HG03039 (cell line): Measurements from ENCODE around the gene HHIPL2.
"Not testable (repeated sequence)": the region's sequence is repeated elsewhere in the genome, so short reads cannot be mapped to it uniquely, and the experiment has no call there.

Experiments
- ATAC-seq: cut with Tn5 transposase; IDR thresholded peaks from one replicate; pipeline ENCODE4 v1.9.1; 2021; ENCODE audit warnings: mild to moderate bottlenecking, moderate library complexity; ENCODE audit not compliant: unreplicated experiment

The HHIPL2 gene

DNA sequence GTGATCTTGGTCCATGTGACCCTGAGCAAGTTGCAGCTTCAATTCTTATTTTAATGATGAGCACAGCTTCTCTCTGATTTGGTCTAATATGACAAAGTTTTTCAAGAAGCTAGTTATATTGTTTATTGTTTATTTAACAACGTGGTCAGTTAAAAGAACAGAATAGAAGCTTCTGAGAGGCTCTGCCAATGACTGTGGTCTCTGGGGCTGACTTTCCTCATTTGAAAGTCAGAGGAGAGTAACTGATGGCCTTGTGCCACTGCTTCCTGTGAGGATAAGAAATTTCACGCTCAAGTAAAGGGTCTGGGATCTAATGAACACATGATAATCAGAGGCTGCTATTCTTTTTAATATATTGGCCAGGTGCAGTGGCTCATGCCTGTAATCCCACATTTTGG, 7.3 kb downstream of the HHIPL2 start:
- no peak for ATAC-seq

DNA sequence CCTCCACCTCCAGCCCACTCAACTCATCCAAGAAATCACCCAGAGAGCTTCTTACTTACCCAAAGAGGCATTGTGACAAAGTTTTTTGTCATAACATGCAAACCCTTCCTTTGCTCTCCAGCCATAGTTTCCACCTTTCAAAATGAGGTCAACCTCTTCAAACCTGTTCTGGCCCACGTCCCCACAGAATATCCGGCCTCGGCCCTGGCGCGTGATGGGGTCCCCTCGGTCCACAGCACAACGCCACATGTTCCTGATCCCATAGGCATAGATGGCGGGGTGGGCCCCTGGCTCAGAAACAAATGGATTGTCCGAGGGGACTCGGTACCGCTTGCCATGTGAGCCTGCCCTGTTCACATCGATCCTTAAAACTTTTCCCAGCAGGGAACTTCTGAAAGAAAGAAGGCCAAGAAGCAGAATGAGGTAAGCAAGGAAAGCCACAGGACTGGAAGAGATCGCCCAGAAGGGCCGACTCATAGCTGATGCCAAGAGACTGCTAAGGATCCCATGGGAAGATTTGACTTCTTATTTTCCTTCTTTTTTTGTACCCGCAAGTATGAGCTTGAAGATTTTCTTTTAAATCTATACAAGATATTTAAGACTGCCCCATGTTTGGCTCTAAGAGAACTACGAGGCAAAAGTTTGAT, 7.8 kb downstream of the HHIPL2 start:
- ATAC-seq = no peak

DNA sequence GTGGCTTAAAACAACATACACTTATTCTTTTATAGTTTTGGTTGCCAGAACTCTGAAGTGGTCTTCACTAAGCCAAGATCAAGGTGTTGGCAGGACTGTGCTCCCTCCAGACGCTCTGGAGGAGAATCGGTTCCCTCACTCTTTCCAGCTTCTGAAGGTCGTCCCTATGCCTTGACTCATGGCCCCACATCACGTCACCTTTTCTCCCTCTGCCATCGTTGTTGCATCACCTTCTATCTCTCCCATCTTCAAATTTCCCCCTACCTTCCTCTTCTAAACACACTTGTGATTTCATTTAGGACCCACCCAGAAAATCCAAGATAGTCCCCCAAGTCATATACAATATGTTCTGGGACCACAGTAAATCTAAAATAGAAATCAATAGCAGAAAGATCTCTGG, 12.4 kb downstream of the HHIPL2 start:
- ATAC-seq = no peak

DNA sequence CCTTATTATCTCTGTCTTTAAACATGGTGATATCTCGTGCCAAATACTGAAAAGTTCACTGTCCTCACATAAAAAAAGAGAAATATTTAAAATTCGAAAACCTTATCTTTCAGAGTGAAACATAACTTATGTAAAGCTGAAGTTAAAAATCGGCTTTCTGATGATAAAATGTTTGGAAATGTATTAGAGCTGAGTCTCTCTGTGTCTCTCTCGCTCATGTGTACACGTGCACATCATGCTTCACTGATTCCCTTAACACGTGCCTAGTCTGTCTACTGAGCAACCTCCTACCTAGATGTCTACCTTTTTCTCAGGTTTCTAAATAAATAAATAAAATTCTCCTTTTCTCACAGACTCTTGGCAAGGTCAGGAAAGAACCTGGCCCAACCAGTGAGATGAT, 17.1 kb downstream of the HHIPL2 start:
- no peak for ATAC-seq

DNA sequence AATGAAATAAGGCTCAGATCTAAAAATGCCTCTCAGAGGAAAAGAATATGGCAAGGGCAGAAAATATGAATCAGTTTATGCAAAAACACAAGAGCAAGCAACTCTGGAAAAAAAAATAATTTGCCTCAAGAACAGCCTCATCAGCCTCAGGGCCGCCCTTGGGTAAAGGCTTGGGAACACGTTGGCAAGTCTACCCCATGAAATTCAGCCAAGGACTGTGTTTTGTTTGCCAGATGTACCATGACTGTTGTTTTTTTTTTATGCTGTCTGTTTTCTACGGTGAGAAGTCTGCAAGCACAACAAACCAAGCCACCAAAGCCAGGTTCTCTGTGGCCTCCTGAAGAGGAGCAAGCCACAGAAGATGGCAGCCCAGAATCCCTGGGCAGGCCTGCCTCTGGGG, 18.0 kb downstream of the HHIPL2 start:
- no peak for ATAC-seq

DNA sequence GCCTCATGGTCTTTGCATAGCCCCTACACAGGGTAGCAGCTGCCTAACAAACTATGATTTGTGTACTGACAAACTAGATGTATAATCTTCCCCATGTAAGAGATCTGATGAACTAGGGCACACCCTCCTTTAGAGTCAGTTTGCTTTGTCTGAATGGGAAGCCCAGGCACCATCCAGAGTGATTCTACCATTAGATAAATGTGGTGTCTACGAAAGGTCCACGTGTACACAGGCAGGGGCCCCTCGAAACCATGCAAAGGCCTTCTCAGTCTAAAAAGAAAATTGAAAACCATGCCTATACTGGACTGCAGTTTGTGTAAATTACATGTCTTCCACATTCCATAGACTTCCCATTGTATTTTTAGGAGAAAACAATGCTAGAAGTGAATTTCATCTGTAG, 18.7 kb downstream of the HHIPL2 start:
- no peak for ATAC-seq

DNA sequence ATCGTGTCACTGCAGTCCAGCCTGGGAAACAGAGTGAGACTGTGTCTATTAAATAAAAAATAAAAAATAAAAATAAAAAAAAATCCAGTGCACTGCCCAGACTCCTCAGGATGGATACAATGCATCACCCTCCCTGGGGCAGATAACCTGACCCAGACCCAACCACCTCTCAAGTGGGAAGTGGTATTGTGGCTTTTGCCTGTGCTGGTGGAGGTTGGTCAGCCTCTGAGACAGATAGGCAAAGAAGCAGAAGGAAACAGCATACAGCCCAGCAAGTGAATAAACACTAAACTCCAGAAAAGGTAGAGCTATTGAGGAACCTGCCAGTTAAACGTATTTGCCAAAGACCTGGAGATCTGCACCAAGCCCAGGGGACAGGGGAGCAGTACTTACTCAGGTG, 22.0 kb downstream of the HHIPL2 start:
- no peak for ATAC-seq

DNA sequence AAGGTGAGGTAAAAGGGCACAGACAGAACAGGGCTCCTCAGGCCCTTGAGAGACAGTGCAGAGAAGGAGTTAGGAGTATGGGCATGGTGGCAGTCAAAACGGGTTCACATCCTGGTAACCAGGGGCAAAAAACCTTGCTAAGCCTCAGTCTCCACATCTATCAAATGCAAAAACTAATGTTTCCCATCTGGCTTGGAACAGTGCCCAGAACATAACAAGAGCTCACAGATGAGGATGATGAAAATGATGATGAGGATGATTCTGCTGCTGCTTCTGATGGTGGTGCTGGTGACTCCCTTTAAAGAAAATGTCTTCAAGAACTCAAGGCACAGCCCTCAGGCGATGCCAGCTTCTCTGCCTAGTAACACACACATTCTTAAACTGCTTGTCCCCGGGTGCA, 24.1 kb downstream of the HHIPL2 start:
- no peak for ATAC-seq

DNA sequence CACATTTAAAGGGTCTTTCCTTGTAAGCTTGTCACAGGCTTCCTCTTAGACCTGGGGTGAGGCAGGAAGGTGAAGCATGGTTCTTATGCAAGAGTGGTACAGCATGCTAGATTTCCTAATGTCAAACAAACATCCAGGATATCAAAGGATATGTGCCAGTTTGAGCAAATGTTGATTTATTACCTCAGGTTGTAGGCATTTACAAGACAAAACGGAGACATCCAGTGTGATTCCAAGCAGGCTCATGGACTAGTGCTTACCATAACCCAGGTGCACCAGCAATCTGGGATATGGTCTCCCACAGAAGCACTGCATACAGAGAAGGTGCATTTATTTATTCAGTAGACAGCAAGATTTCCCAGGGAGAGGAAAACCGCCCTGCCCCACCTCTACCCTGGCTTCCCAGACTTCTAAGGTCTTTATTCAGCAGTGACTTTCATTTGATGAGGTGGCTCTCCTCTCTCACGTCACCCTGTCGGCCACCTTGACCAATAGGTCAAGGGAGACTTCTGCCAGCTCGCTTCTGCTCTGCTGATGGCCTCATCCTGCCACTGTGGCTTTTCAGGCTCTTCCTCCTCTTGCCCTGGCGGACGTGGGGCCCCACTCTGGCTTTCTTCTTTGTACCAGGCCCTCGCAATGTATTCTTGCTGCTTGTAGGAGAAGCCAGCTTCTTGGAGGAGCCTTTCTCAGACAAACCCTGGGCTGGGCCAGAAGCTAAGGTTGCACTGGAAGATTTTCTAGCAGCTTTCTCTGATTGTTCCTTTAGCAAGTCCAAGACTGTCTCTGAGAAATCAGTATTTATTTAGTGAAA, 25.6 kb downstream of the HHIPL2 start:
- ATAC-seq = no peak

DNA sequence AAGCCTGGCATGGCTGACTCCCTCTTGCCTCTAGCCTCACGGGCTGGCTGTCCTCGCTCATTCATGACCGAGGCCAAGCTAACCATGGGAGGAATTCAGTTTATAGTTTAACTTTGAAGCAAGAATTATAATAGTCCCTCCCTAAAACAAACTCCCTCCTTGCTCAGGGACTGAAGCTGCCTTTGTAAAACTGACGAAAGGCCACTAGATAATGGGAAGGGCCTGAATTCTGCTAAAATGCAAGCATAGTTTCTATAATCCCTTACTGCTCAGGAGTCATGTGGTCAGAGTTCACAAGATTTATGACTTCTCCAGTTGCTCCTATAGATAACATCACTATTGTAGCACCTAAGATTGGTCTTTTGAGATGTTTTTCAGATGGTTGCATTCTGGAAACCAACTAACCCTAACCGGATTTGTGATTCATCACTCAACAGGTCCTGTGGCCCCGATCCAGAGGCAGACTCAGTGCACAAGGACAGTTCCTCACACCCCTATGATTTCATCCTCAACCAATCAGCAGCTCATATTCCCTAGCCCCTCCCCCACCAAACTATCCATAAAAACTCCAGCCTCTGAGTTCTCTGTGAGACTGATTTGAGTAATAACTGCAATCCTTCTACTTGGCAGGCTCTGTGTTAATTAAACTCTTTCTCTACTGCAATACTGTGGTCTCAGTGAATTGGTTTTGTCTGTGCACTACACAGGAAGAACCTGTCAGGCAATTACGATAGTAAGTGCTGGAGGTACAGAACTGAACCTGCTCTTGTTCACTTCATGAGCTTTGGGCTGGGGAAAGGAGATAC, 26.4 kb downstream of the HHIPL2 start:
- no peak for ATAC-seq

DNA sequence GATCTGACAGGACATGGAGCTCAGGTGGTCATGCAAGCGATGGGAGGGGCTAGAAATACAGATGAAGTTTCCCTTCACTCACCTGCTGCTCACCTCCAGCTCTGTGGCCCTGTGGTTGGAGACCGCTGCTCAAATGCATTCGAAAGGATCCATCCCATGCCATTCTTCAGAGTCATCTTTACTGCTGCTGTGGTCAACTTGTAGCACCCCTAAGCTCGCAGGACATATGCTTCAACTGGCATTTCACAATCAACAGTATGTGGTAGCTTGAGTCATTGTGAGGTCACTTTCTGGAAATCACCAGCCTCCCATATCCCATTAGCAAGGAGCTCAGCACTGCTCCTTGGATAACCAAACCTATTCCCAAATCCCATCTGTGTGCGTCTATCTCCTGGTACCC, 58.4 kb downstream of the HHIPL2 start:
- not testable (repeated sequence) for ATAC-seq

DNA sequence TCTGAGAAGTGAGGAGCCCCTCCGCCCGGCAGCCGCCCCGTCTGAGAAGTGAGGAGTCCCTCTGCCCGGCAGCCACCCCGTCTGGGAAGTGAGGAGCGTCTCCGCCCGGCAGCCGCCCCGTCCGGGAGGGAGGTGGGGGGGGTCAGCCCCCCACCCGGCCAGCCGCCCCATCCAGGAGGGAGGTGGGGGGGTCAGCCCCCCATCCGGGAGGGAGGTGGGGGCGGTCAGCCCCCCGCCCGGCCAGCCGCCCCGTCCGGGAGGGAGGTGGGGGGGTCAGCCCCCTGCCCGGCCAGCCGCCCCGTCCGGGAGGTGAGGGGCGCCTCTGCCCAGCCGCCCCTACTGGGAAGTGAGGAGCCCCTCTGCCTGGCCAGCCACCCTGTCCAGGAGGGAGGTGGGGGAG, 60.1 kb downstream of the HHIPL2 start:
- ATAC-seq = not testable (repeated sequence)

DNA sequence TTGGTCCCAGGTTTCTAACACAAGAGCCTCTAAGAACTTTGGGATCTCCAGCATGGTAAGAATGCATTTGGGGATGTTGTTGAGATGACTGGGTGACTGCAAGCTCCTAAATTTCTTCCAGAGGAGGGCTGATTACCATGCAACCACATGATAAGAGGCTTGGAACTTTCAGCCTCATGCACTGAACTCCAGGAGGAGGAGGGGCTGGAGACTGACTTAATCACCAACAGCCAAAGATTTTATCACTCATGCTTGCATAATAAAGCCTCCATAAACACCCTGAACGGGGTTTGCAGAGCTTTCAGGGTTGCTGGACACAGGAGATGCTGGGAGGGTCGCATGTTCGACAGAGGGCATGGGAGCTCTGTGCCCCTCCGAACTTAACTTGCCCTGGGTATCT, 63.9 kb downstream of the HHIPL2 start:
- not testable (repeated sequence) for ATAC-seq

DNA sequence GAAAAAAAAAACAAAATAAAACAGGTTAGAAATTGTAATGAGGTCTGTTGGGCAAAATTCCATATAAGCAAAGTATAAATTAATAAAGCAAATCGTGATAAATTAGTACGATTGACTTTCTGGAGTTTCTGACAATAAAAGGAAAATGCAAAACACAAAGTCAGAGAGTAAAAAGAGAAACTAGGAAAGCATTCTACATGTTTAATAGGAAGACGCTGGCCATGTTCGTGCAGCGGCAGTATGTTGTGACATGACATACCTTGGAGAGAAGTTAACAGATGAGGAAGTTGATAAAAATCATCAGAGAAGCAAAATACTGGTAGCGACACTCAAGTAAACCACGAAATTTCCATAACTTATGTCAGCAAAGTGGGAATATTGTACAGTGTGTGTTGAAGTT, 68.3 kb downstream of the HHIPL2 start:
- not testable (repeated sequence) for ATAC-seq

DNA sequence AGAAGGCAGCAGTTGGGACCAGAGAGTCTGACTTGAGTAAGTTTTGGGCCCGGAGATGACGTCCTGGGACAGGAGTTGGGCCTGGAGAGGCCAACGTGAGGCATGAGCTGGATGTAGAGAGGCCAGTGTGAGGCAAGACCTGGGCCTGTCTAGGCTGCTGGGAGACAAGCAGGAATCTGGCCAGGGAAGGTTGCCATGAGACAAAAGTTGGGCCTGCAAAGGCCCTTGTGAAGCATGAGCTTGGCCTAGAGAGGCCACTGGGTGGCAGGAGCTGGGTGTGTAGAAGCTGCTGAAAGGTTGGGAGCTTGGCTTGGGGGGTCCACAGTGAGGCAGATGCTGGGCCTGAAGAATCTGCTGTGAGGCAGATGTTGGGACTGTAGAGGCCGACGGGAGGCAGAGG, 71.5 kb downstream of the HHIPL2 start:
- not testable (repeated sequence) for ATAC-seq

DNA sequence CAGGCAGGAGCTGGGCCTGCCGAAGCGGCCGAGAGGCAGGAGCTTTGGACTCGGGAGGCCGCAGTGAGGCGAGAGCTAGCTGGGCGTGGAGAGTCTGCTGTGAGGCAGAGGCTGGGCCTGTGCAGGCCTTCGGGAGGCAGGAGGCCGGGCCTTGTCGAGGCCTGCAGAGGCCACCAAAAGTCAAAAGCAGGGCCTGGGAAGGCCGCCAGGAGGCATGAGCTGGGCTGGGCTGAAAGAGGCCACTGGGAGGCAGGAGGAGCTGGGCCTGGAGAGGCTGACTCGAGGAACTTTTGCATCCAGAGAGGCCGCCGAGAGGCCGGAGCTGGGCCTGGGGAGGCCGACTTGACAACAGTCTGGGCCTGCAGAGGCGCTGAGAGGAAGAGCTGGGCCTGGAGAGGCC, 74.2 kb downstream of the HHIPL2 start:
- not testable (repeated sequence) for ATAC-seq

DNA sequence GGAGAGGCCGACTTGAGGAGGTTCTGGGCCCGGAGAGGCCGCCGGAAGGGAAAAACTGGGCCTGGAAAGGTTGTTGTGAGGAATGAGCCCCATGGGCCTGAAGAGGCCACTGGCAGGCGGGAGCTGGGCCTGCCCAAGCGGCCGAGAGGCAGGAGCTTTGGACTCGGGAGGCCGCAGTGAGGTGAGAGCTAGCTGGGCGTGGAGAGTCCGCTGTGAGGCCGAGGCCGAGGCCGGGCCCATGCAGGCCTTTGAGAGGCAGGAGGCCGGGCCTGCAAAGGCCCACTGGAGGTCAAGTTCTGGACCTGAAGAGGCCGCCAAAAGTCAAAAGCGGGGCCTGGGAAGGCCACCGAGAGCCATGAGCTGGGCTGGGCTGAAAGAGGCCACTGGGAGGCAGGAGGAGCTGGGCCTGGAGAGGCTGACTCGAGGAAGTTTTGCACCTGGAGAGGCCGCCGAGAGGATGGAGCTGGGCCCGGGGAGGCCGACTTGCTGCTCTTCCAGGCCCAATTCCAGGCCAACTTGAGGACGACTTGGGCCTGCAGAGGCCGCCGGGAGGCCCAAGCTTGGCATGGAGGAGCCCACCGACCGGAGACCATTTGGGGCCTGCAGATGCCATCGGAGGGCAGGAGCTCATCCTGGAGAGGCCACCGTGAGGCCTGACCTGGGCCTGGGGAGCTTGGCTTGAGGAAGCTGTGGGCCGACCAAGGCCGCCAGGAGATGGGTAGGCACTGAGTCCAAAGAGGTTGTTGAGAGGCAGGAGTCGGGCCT, 74.9 kb downstream of the HHIPL2 start:
- not testable (repeated sequence) for ATAC-seq
